Small intestine (tissue), 7 donors: ENCODE results near the gene PGM2. TPM values are rescaled to one million over a fixed set of nuclear protein-coding genes. Genes with fewer than 3 reads are reported as not detected.

ENCODE experiments used
- DNase-seq, 2 donors: peaks; one replicate each; pipeline versions ENCODE4 v3.0.0 to v3.0.0-alpha.2; 2013
- FAIRE-seq: peaks from 2 replicates; lab custom pipeline; 2012; peaks lifted over from hg19 to GRCh38; lab: Jason Lieb, UNC
- H3K27ac ChIP-seq, 3 donors: one replicate each; pipeline ENCODE4 v1.5.1; 2013; ENCODE audit warnings: low read length in 2 of 3, mild to moderate bottlenecking in 2 of 3, control low read depth in 1 of 3, inconsistent platforms in 1 of 3, low read depth in 1 of 3, moderate library complexity in 1 of 3
- H3K27me3 ChIP-seq, 3 donors: one replicate each; pipeline ENCODE4 v1.6.1; 2013; ENCODE audit warnings: low read length in 3 of 3, inconsistent platforms in 1 of 3; ENCODE audit not compliant: control insufficient read depth in 3 of 3, insufficient read depth in 3 of 3
- H3K36me3 ChIP-seq, 3 donors: one replicate each; pipeline ENCODE4 v1.6.1; 2013; ENCODE audit warnings: low read length in 3 of 3, inconsistent platforms in 1 of 3, low read depth in 1 of 3, mild to moderate bottlenecking in 1 of 3, moderate library complexity in 1 of 3; ENCODE audit not compliant: control insufficient read depth in 3 of 3, insufficient read depth in 2 of 3
- H3K4me1 ChIP-seq, 3 donors: one replicate each; pipeline ENCODE4 v1.6.1; 2013; ENCODE audit warnings: low read length in 2 of 3, inconsistent platforms in 1 of 3, low read depth in 1 of 3, mild to moderate bottlenecking in 1 of 3, moderate library complexity in 1 of 3; ENCODE audit not compliant: control insufficient read depth in 3 of 3, insufficient read depth in 2 of 3
- H3K4me3 ChIP-seq, 3 donors: one replicate each; pipeline ENCODE4 v1.5.1; 2013; ENCODE audit warnings: low read length in 3 of 3, control low read depth in 1 of 3, inconsistent platforms in 1 of 3, low read depth in 1 of 3, mild to moderate bottlenecking in 1 of 3, moderate library complexity in 1 of 3
- H3K9me3 ChIP-seq, 2 donors: one replicate each; pipeline ENCODE4 v1.6.1; 2013; ENCODE audit warnings: low read depth in 1 of 2, low read length in 1 of 2; ENCODE audit not compliant: control insufficient read depth in 2 of 2, insufficient read depth in 1 of 2
- WGBS, 3 donors: extraction: QIAGEN DNeasy Blood & Tissue Kit; methylation state at CpG; one replicate each; pipeline ENCODE4 v1.1.7; 2013; 5-methylcytosine and 5-hydroxymethylcytosine counted together
- polyA plus RNA-seq, 4 donors: library from polyadenylated mRNA; stranded (reverse) in 3 of 4; unstranded in 1 of 4; fragments of 200-250 nt in 3 of 4; fragments of 120-200 nt in 1 of 4; gene quantifications; one replicate each; pipeline versions ENCODE4 v1.2.1 to v1.2.3, GENCODE V29; 2013
- donor health status: healthy with polysubstance abuse.
- donor health status: control.
- donor health status: control.
- donor health status: Bipolar disorder and iron deficiency.
- donor health status: healthy.

Gene PGM2
- polyA plus RNA-seq, 4 donors: 6.3 to 34.0 (median 11.9) TPM

GRCh38 chr4:37835031-37835430 lies 8.5 kb downstream of the PGM2 start:
- DNase-seq: no peak
- Histone ChIP-seq H3K27ac (no peak overlapping the region), H3K4me1 (no peaks in the 10 kb centered on the region), H3K9me3 (no peaks in the 10 kb centered on the region), H3K27me3 (no peaks in the 10 kb centered on the region), H3K36me3 (peaks cover 5 to 35% (median 8%) of the 10 kb centered on the region in 3 donors), H3K4me3 (no peak overlapping the region)
- WGBS, 3 donors: 77 to 86% (median 80%) methylated on average over 5 of the region's 5 CpGs
- FAIRE-seq: no peak

GRCh38 chr4:37835806-37836205 lies 9.3 kb downstream of the PGM2 start:
- Histone ChIP-seq H3K4me1 (no peaks in the 10 kb centered on the region), H3K9me3 (no peaks in the 10 kb centered on the region), H3K27ac (no peak overlapping the region), H3K4me3 (no peak overlapping the region), H3K27me3 (no peaks in the 10 kb centered on the region), H3K36me3 (peaks cover 8 to 39% (median 8%) of the 10 kb centered on the region in 3 donors)
- FAIRE-seq (no peak), DNase-seq (no peak)
- 80 to 81% (median 81%) methylated on average over 6 of the region's 6 CpGs for WGBS, 3 donors

- 85 to 93% (median 91%) methylated on average over 10 of the region's 10 CpGs for WGBS, 3 donors
- Histone ChIP-seq H3K36me3 (peaks cover 8 to 36% (median 10%) of the 10 kb centered on the region in 3 donors), H3K9me3 (no peaks in the 10 kb centered on the region), H3K4me3 (no peak overlapping the region), H3K27ac (no peak overlapping the region), H3K27me3 (no peaks in the 10 kb centered on the region), H3K4me1 (no peaks in the 10 kb centered on the region)
- no peak for DNase-seq
- no peak for FAIRE-seq
These were observed 9.8 kb downstream of the PGM2 start for GRCh38 chr4:37836274-37836673.

- no peaks in the 10 kb centered on the region for H3K4me1 ChIP-seq
- no peaks in the 10 kb centered on the region for H3K9me3 ChIP-seq
- H3K27me3 ChIP-seq: no peaks in the 10 kb centered on the region
- FAIRE-seq (no peak), DNase-seq (no peak)
- H3K27ac ChIP-seq: peak overlapping the region in 1 of 3 donors; percentile 4
- peaks cover 8 to 39% (median 10%) of the 10 kb centered on the region in 3 donors for H3K36me3 ChIP-seq
- 78 to 86% (median 85%) methylated on average over 4 of the region's 4 CpGs for WGBS, 3 donors
- no peak overlapping the region for H3K4me3 ChIP-seq
These were observed 10.5 kb downstream of the PGM2 start for GRCh38 chr4:37836838-37837440.

GRCh38 chr4:37837446-37837845 lies 11.0 kb downstream of the PGM2 start:
- Histone ChIP-seq H3K4me1 (no peaks in the 10 kb centered on the region), H3K27me3 (no peaks in the 10 kb centered on the region), H3K36me3 (peaks cover 4 to 39% (median 10%) of the 10 kb centered on the region in 3 donors), H3K4me3 (no peak overlapping the region), H3K27ac (no peak overlapping the region), H3K9me3 (no peaks in the 10 kb centered on the region)
- WGBS, 3 donors: 48 to 90% (median 70%) methylated on average over 2 of the region's 2 CpGs
- FAIRE-seq (no peak), DNase-seq (no peak)

- DNase-seq: no peak
- no peaks in the 10 kb centered on the region for H3K4me1 ChIP-seq
- H3K9me3 ChIP-seq: no peaks in the 10 kb centered on the region
- 62 to 84% (median 72%) methylated on average over 2 of the region's 2 CpGs for WGBS, 3 donors
- H3K27ac ChIP-seq: no peak overlapping the region
- H3K27me3 ChIP-seq: no peaks in the 10 kb centered on the region
- H3K36me3 ChIP-seq: peaks cover 4 to 39% (median 10%) of the 10 kb centered on the region in 3 donors
- no peak for FAIRE-seq
- H3K4me3 ChIP-seq: no peak overlapping the region
These were observed 12.9 kb downstream of the PGM2 start for GRCh38 chr4:37839426-37839825.

- H3K9me3 ChIP-seq: no peaks in the 10 kb centered on the region
- no peak overlapping the region for H3K4me3 ChIP-seq
- no peak overlapping the region for H3K27ac ChIP-seq
- H3K27me3 ChIP-seq: no peaks in the 10 kb centered on the region
- no peak for DNase-seq
- H3K36me3 ChIP-seq: peaks cover 7 to 33% (median 12%) of the 10 kb centered on the region in 3 donors
- no peak for FAIRE-seq
- no peaks in the 10 kb centered on the region for H3K4me1 ChIP-seq
- 85 to 95% (median 93%) methylated on average over 5 of the region's 5 CpGs for WGBS, 3 donors
These were observed 17.7 kb downstream of the PGM2 start for GRCh38 chr4:37844204-37844603.

GRCh38 chr4:37845201-37845600 lies 18.7 kb downstream of the PGM2 start:
- Histone ChIP-seq H3K36me3 (peaks cover 7 to 40% (median 10%) of the 10 kb centered on the region in 3 donors), H3K27me3 (no peaks in the 10 kb centered on the region), H3K27ac (no peak overlapping the region), H3K9me3 (no peaks in the 10 kb centered on the region), H3K4me1 (no peaks in the 10 kb centered on the region), H3K4me3 (no peak overlapping the region)
- FAIRE-seq (no peak), DNase-seq (no peak)
- WGBS, 3 donors: 95 to 97% (median 96%) methylated on average over 4 of the region's 4 CpGs
